ENCODE measurements around the gene MTOR.
"Not testable (repeated sequence)": the region's sequence is repeated elsewhere in the genome, so short reads cannot be mapped to it uniquely, and the experiment has no call there.

The MTOR gene

GRCh38 chr1:11178021-11179015, 84.0 kb downstream of the MTOR start:
- no peak for DNase-seq

GRCh38 chr1:11176081-11176706, 86.2 kb downstream of the MTOR start:
- no peak for DNase-seq

GRCh38 chr1:11175461-11175860, 86.9 kb downstream of the MTOR start:
- no peak for DNase-seq

- DNase-seq: no peak
Observed at GRCh38 chr1:11174261-11174942, 87.9 kb downstream of the MTOR start.

- DNase-seq: no peak
Observed at GRCh38 chr1:11170102-11170501, 92.2 kb downstream of the MTOR start.

GRCh38 chr1:11169202-11169601, 93.1 kb downstream of the MTOR start:
- no peak for DNase-seq

GRCh38 chr1:11168731-11169130, 93.6 kb downstream of the MTOR start:
- no peak for DNase-seq

- not testable (repeated sequence) for DNase-seq
Observed at GRCh38 chr1:11166744-11167143, 95.6 kb downstream of the MTOR start.

GRCh38 chr1:11162752-11163151, 99.6 kb downstream of the MTOR start:
- DNase-seq: not testable (repeated sequence)

- DNase-seq: no peak
Observed at GRCh38 chr1:11158720-11159321, 103.5 kb downstream of the MTOR start.

- no peak for DNase-seq
Observed at GRCh38 chr1:11158291-11158690, 104.1 kb downstream of the MTOR start.

GRCh38 chr1:11157867-11158266, 104.5 kb downstream of the MTOR start:
- DNase-seq: no peak

GRCh38 chr1:11157394-11157793, 105.0 kb downstream of the MTOR start:
- no peak for DNase-seq

- no peak for DNase-seq
Observed at GRCh38 chr1:11156963-11157362, 105.4 kb downstream of the MTOR start.

- no peak for DNase-seq
Observed at GRCh38 chr1:11156441-11156840, 105.9 kb downstream of the MTOR start.

- DNase-seq: no peak
Observed at GRCh38 chr1:11153184-11153583, 109.2 kb downstream of the MTOR start.

GRCh38 chr1:11152755-11153154, 109.6 kb downstream of the MTOR start:
- no peak for DNase-seq

- no peak for DNase-seq
Observed at GRCh38 chr1:11151826-11152612, 110.3 kb downstream of the MTOR start.

- DNase-seq: no peak
Observed at GRCh38 chr1:11151114-11151513, 111.2 kb downstream of the MTOR start.

GRCh38 chr1:11150326-11150725, 112.0 kb downstream of the MTOR start:
- no peak for DNase-seq

- DNase-seq: no peak
Observed at GRCh38 chr1:11147197-11147770, 115.1 kb downstream of the MTOR start.

GRCh38 chr1:11145741-11146140, 116.6 kb downstream of the MTOR start:
- DNase-seq: no peak

Data from NCI-H1436 treated with DMSO at 0.1 percent for 48 hours (cell line).